GM12873 (cell line): Measurements from ENCODE around the gene ZBED5.

ENCODE experiments used
- CTCF ChIP-seq: IDR thresholded peaks from 2 replicates; pipeline ENCODE4 v1.5.1; 2012; ENCODE audit warnings: low read depth, mild to moderate bottlenecking, moderate library complexity, low read length, control low read depth; ENCODE audit not compliant: insufficient read depth; ENCODE audit errors: missing control alignments

The ZBED5 gene

GRCh38 chr11:10898003-10898762 lies 40.3 kb upstream of the ZBED5 start:
- no peak for TF ChIP-seq CTCF

- no peak for TF ChIP-seq CTCF
Observed at GRCh38 chr11:10897150-10897549, 39.3 kb upstream of the ZBED5 start.

- no peak for TF ChIP-seq CTCF
Observed at GRCh38 chr11:10896493-10896892, 38.6 kb upstream of the ZBED5 start.

GRCh38 chr11:10895285-10895684 lies 37.4 kb upstream of the ZBED5 start:
- TF ChIP-seq CTCF = no peak

- TF ChIP-seq CTCF = no peak
Observed at GRCh38 chr11:10894666-10895065, 36.8 kb upstream of the ZBED5 start.

- TF ChIP-seq CTCF = no peak
Observed at GRCh38 chr11:10893714-10894151, 35.9 kb upstream of the ZBED5 start.

- TF ChIP-seq CTCF = no peak
Observed at GRCh38 chr11:10892250-10892649, 34.4 kb upstream of the ZBED5 start.
